AG04450 (cell line): Measurements from ENCODE around the gene CSRP3. TPM values are rescaled to one million over a fixed set of nuclear protein-coding genes. Genes with fewer than 3 reads are reported as not detected.

Experiments
- CTCF ChIA-PET: fragments of 300-600, 350-600 bp; formaldehyde crosslinking; extraction: SDS; loops from one replicate; lab custom pipeline; 2022; ENCODE audit warnings: antibody characterized with exemption, inconsistent platforms; lab: Charles Lee
- POLR2A ChIA-PET: fragments of 350-600 bp; formaldehyde crosslinking; extraction: SDS; loops from one replicate; lab custom pipeline; 2021; ENCODE audit warnings: antibody characterized with exemption, inconsistent platforms; lab: Yijun Ruan, JAX
- DNase-seq: peaks from one replicate; pipeline ENCODE4 v3.0.0-alpha.2; 2011; ENCODE audit warnings: low read depth, low spot score
- H3K27ac ChIP-seq: one replicate; pipeline ENCODE4 v1.5.1; 2012; ENCODE audit warnings: low read depth, low read length, control low read depth
- H3K27me3 ChIP-seq: one replicate; pipeline ENCODE4 v1.6.0; 2012; ENCODE audit warnings: low read length; ENCODE audit not compliant: control insufficient read depth, insufficient read depth
- H3K4me3 ChIP-seq: 2 replicates; pipeline ENCODE4 v1.5.1; 2011; ENCODE audit warnings: mild to moderate bottlenecking, low read depth, low read length, control low read depth
- H3K9me3 ChIP-seq: 2 replicates; pipeline ENCODE4 v1.5.1; 2012; ENCODE audit warnings: low read length; ENCODE audit not compliant: control insufficient read depth, insufficient read depth
- CTCF ChIP-seq: IDR thresholded peaks from 2 replicates; pipeline ENCODE4 v1.5.1; 2011; ENCODE audit warnings: low read depth, low read length, control low read depth, inconsistent platforms
- polyA plus RNA-seq: library from polyadenylated mRNA; depleted of rRNA; stranded (reverse); fragments of >200 nt; gene quantifications from 2 replicates; pipeline ENCODE4 v1.2.3, GENCODE V29; 2011

Gene CSRP3
- polyA plus RNA-seq, 1 experiment = not detected

GRCh38 chr11:19244621-19245020 lies 42.8 kb upstream of the CSRP3 start:
- DNase-seq = no peak
- ChIA-PET POLR2A (no interaction called here), CTCF (interaction anchor here (1.6 to 1.9 kb wide), 2 partner anchors 14 to 309 kb away, joined by 4 to 11 read pairs; no protein-coding TSS in a partner anchor)
- no peak overlapping the region for H3K27ac ChIP-seq
- H3K4me3 ChIP-seq = no peak overlapping the region
- no peak for TF ChIP-seq CTCF
- H3K9me3 ChIP-seq = no peaks in the 10 kb centered on the region
- peaks cover 24% of the 10 kb centered on the region for H3K27me3 ChIP-seq

- ChIA-PET CTCF (interaction anchor here (1.6 to 1.9 kb wide), 2 partner anchors 15 to 310 kb away, joined by 4 to 11 read pairs; no protein-coding TSS in a partner anchor), POLR2A (no interaction called here)
- DNase-seq = no peak
- Histone ChIP-seq H3K27me3 (peaks cover 23% of the 10 kb centered on the region), H3K9me3 (no peaks in the 10 kb centered on the region), H3K27ac (no peak overlapping the region), H3K4me3 (no peak overlapping the region)
- TF ChIP-seq CTCF = no peak
Observed at GRCh38 chr11:19244084-19244483, 42.3 kb upstream of the CSRP3 start.

GRCh38 chr11:19243613-19244012 lies 41.8 kb upstream of the CSRP3 start:
- Histone ChIP-seq H3K9me3 (no peaks in the 10 kb centered on the region), H3K27me3 (peaks cover 23% of the 10 kb centered on the region), H3K4me3 (no peak overlapping the region), H3K27ac (no peak overlapping the region)
- DNase-seq = no peak
- ChIA-PET POLR2A (no interaction called here), CTCF (interaction anchor here (1.6 to 1.9 kb wide), 2 partner anchors 15 to 310 kb away, joined by 4 to 11 read pairs; no protein-coding TSS in a partner anchor)
- TF ChIP-seq CTCF = no peak

GRCh38 chr11:19243143-19243542 lies 41.4 kb upstream of the CSRP3 start:
- no peak overlapping the region for H3K27ac ChIP-seq
- peaks cover 23% of the 10 kb centered on the region for H3K27me3 ChIP-seq
- no peak for DNase-seq
- ChIA-PET CTCF (no interaction called here), POLR2A (no interaction called here)
- H3K4me3 ChIP-seq = no peak overlapping the region
- no peaks in the 10 kb centered on the region for H3K9me3 ChIP-seq
- no peak for TF ChIP-seq CTCF

- ChIA-PET POLR2A (interaction anchor here (0.6 kb wide), 1 partner anchor 855 kb away, joined by 3 read pairs; no protein-coding TSS in a partner anchor), CTCF (interaction anchor here (1.0 to 1.2 kb wide), 2 partner anchors 17 to 18 kb away, joined by 4 read pairs; no protein-coding TSS in a partner anchor)
- TF ChIP-seq CTCF = no peak
- no peak for DNase-seq
- Histone ChIP-seq H3K4me3 (peak overlapping the region; percentile 64), H3K27me3 (peaks cover 23% of the 10 kb centered on the region), H3K27ac (no peak overlapping the region), H3K9me3 (no peaks in the 10 kb centered on the region)
Observed at GRCh38 chr11:19242179-19242932, 40.6 kb upstream of the CSRP3 start.
